Endothelial cell of umbilical vein (primary cell): ENCODE results near the gene LRRC28.

Source experiments
- EZH2 ChIP-seq: IDR thresholded peaks from 2 replicates; pipeline ENCODE4 v1.6.1; 2012; ENCODE audit warnings: borderline replicate concordance, low read depth, mild to moderate bottlenecking, moderate library complexity, low read length, inconsistent platforms; ENCODE audit not compliant: severe bottlenecking
- FOS ChIP-seq: IDR thresholded peaks from 2 replicates; pipeline ENCODE4 v1.6.1; 2011; ENCODE audit warnings: mild to moderate bottlenecking, low read length, moderate library complexity, borderline replicate concordance; ENCODE audit not compliant: insufficient read depth
- GATA2 ChIP-seq: IDR thresholded peaks from 2 replicates; pipeline ENCODE4 v1.7.0; 2011; ENCODE audit warnings: low read depth, mild to moderate bottlenecking, moderate library complexity, mixed read lengths, low read length; ENCODE audit not compliant: insufficient read length, insufficient read depth
- JUN ChIP-seq: IDR thresholded peaks from 2 replicates; pipeline ENCODE4 v1.6.1; 2011; ENCODE audit warnings: borderline replicate concordance, low read depth; ENCODE audit not compliant: insufficient read length, insufficient read depth
- MYC ChIP-seq: IDR thresholded peaks from one replicate; pipeline ENCODE4 v1.6.1; 2011; ENCODE audit warnings: mild to moderate bottlenecking, low read depth, low read length
- POLR2A ChIP-seq: IDR thresholded peaks from 2 replicates; pipeline ENCODE4 v1.6.1; 2012; ENCODE audit warnings: low read depth, mild to moderate bottlenecking, control low read depth, low read length
- POLR2AphosphoS5 ChIP-seq: IDR thresholded peaks from 2 replicates; pipeline ENCODE4 v1.6.1; 2012; ENCODE audit warnings: low read depth, mild to moderate bottlenecking, control low read depth, low read length, moderate library complexity; ENCODE audit not compliant: insufficient read depth
- TF ChIP-seq, protein P1 (sequence below), 2 donors: IDR thresholded peaks; 1 replicate in 1 of 2; 2 replicates in 1 of 2; pipeline ENCODE4 v1.5.1; 2011; ENCODE audit warnings: low read length in 2 of 2, mild to moderate bottlenecking in 2 of 2, moderate library complexity in 2 of 2, control low read depth in 1 of 2, inconsistent platforms in 1 of 2, low read depth in 1 of 2; ENCODE audit not compliant: insufficient read depth in 1 of 2; ENCODE audit errors: extremely low read depth in 1 of 2
- TF ChIP-seq, protein P2 (sequence below): IDR thresholded peaks from 2 replicates; pipeline ENCODE4 v1.6.1; 2011; ENCODE audit not compliant: insufficient read depth, insufficient read length

DNA sequence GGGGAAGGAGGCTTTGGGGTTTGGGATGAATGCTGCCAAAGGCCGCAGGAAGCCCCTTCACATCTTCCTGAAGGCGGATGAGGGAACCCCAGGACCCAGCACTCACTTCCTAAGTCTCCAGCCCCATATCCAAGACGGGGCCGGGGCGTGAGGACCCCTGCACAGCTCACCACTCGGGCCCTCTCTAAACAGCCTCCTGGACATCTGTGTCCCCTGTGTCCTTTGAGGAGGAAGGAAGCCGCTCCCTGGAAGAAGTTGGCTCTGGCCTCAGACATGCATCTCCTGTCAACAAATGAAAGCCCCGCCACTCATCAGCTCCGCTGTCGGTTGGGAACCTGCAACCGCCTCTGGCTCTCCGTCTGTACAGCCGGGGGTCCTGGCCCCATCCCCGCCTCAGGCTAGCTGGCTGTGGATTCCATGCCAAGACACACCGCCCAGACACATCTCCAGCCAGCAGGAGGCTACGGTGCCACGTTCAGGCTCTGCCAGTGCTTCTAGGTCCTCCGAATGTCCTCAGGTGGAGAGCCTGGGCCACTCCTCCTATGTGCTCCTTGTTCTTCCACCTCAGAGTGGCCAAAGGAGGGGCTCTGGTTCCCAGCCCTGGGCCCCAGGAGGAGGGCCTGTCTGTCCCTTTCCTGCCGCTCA lies 174.5 kb downstream of the LRRC28 start:
- TF ChIP-seq, protein P1, sequence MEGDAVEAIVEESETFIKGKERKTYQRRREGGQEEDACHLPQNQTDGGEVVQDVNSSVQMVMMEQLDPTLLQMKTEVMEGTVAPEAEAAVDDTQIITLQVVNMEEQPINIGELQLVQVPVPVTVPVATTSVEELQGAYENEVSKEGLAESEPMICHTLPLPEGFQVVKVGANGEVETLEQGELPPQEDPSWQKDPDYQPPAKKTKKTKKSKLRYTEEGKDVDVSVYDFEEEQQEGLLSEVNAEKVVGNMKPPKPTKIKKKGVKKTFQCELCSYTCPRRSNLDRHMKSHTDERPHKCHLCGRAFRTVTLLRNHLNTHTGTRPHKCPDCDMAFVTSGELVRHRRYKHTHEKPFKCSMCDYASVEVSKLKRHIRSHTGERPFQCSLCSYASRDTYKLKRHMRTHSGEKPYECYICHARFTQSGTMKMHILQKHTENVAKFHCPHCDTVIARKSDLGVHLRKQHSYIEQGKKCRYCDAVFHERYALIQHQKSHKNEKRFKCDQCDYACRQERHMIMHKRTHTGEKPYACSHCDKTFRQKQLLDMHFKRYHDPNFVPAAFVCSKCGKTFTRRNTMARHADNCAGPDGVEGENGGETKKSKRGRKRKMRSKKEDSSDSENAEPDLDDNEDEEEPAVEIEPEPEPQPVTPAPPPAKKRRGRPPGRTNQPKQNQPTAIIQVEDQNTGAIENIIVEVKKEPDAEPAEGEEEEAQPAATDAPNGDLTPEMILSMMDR (IDR thresholded peaks at IDR 0.05; ENCODE audit: extremely low read depth in 1 of 2, insufficient read depth in 1 of 2, low read depth in 1 of 2, low read length in 2 of 2): peak in 1 of 2 donors; percentile 43
- TF ChIP-seq FOS (no peak), POLR2AphosphoS5 (no peak), EZH2 (no peak), POLR2A (no peak), MYC (no peak), JUN (no peak), GATA2 (no peak)
- TF ChIP-seq, protein P2, sequence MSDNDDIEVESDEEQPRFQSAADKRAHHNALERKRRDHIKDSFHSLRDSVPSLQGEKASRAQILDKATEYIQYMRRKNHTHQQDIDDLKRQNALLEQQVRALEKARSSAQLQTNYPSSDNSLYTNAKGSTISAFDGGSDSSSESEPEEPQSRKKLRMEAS: no peak
